ENCODE data around the gene RSPH6A. TPM values are rescaled to one million over a fixed set of nuclear protein-coding genes. Genes with fewer than 3 reads are reported as not detected.

The RSPH6A gene
- total and polyA plus RNA-seq, 2 of the 4 experiments (the other 2 are of a cell fraction): under 0.01 to 0.09 TPM

- intact Hi-C loops (cut with micrococcal nuclease) (no loop called here), dilution Hi-C loops (cut with HindIII; ENCODE audit: low sequenced_read_pairs, unreplicated experiment) (no loop called here), in situ Hi-C loops (cut with MboI; ENCODE audit: low sequenced_read_pairs) (no loop called here)
- 98% methylated on average over 29 of the region's 34 CpGs; no CpG with 5 or more reads in 1 of the 2 experiments for WGBS, 2 experiments (ENCODE audit: extremely low coverage in 2 of 2, insufficient read length in 1 of 2)
- Histone ChIP-seq H3K79me1 (ENCODE audit: low read depth in 1 of 2, low read length in 2 of 2) (peaks cover 22 to 54% of the 10 kb centered on the region in 2 experiments), H4K8ac (ENCODE audit: low read depth in 2 of 2, low read length in 2 of 2) (no peak overlapping the region), H3K4me2 (ENCODE audit: low read depth, low read length) (no peak overlapping the region), H2BK120ac (ENCODE audit: low read depth, low read length) (no peak overlapping the region), H4K91ac (ENCODE audit: insufficient read depth, low read depth, low read length) (no peak overlapping the region), H2BK15ac (ENCODE audit: low read depth, low read length) (no peak overlapping the region), H2BK5ac (ENCODE audit: low read depth, low read length, poor library complexity, severe bottlenecking) (no peak overlapping the region), H3K18ac (ENCODE audit: low read depth, low read length) (no peak overlapping the region), H4K20me1 (ENCODE audit: insufficient read depth, low read length) (peaks cover 29% of the 10 kb centered on the region), H3K4me3 (ENCODE audit: insufficient read depth, low read depth, low read length) (no peak overlapping the region), H3K36me3 (ENCODE audit: control insufficient read depth, insufficient read depth, low read length) (peaks cover 36% of the 10 kb centered on the region), H2AK9ac (replicated peaks; ENCODE audit: low read depth, low read length, poor library complexity) (no peak overlapping the region), H3K27me3 (ENCODE audit: control insufficient read depth, insufficient read depth, low read length) (no peaks in the 10 kb centered on the region), H2BK20ac (ENCODE audit: low read depth, low read length) (no peak overlapping the region), H3K4me1 (ENCODE audit: control insufficient read depth, insufficient read depth, low read length) (peaks cover 16% of the 10 kb centered on the region), H3K27ac (ENCODE audit: insufficient read depth, low read length) (no peak overlapping the region), H3K9me1 (ENCODE audit: insufficient read depth, low read length) (peaks cover 10% of the 10 kb centered on the region), H3K9me3 (ENCODE audit: control insufficient read depth, insufficient read depth, low read length) (no peaks in the 10 kb centered on the region), H2AFZ (replicated peaks; ENCODE audit: low read length, poor library complexity) (no peak overlapping the region), H3K14ac (replicated peaks; ENCODE audit: low read depth, low read length) (no peak overlapping the region), H3K4ac (ENCODE audit: low read depth, low read length) (no peak overlapping the region), H3K9ac (ENCODE audit: low read depth, low read length) (no peak overlapping the region), H3K23ac (ENCODE audit: low read depth, low read length) (no peak overlapping the region), H2AK5ac (ENCODE audit: low read depth, low read length) (no peak overlapping the region), H4K5ac (ENCODE audit: low read depth, low read length) (no peak overlapping the region), H3K56ac (ENCODE audit: extremely low read depth, insufficient read depth, low read length) (no peak overlapping the region)
- CTCF ChIA-PET: no interaction called here
- ATAC-seq (ENCODE audit: low read depth) (no peak), DNase-seq (no peak)
- POLR2A ChIA-PET (ENCODE audit: unreplicated experiment): no interaction called here
- TF ChIP-seq NFE2L2 (IDR thresholded peaks at IDR 0.05; ENCODE audit: low read depth, low read length) (no peak), MXI1 (IDR thresholded peaks at IDR 0.05; ENCODE audit: borderline replicate concordance, low read depth, low read length) (no peak), POLR2A (IDR thresholded peaks at IDR 0.05; ENCODE audit: low read depth, low read length) (no peak)
- BruUV-seq (replicated peaks): no TSS peak
Observed at GRCh38 chr19:45777395-45777961, 37.6 kb downstream of the RSPH6A start.

Data from IMR-90 (cell line).